ENCODE results near the gene KCNJ2.

KCNJ2 gene

GRCh38 chr17:70161519-70161918 is 7.8 kb upstream of the KCNJ2 start:
- no peak for DNase-seq

GRCh38 chr17:70165383-70165782 is 3.9 kb upstream of the KCNJ2 start:
- DNase-seq: no peak

- no peak for DNase-seq
Observed at GRCh38 chr17:70166615-70167014, 2.7 kb upstream of the KCNJ2 start.

- peak; percentile 76 for DNase-seq
Observed at GRCh38 chr17:70168044-70168976, 1.0 kb upstream of the KCNJ2 start.

GRCh38 chr17:70169709-70170597 is 621 bp downstream of the KCNJ2 start:
- DNase-seq: peak; percentile 21

- no peak for DNase-seq
Observed at GRCh38 chr17:70171159-70171558, 1.8 kb downstream of the KCNJ2 start.

- DNase-seq: no peak
Observed at GRCh38 chr17:70172449-70172848, 3.1 kb downstream of the KCNJ2 start.

- no peak for DNase-seq
Observed at GRCh38 chr17:70172923-70173322, 3.6 kb downstream of the KCNJ2 start.

- no peak for DNase-seq
Observed at GRCh38 chr17:70173681-70174080, 4.3 kb downstream of the KCNJ2 start.

- no peak for DNase-seq
Observed at GRCh38 chr17:70181376-70181775, 12.0 kb downstream of the KCNJ2 start.

- no peak for DNase-seq
Observed at GRCh38 chr17:70181866-70182265, 12.5 kb downstream of the KCNJ2 start.

GRCh38 chr17:70183508-70183907 is 14.2 kb downstream of the KCNJ2 start:
- DNase-seq: no peak

GRCh38 chr17:70184207-70184606 is 14.9 kb downstream of the KCNJ2 start:
- DNase-seq: no peak

- no peak for DNase-seq
Observed at GRCh38 chr17:70184770-70185169, 15.4 kb downstream of the KCNJ2 start.

GRCh38 chr17:70185285-70185684 is 16.0 kb downstream of the KCNJ2 start:
- no peak for DNase-seq

GRCh38 chr17:70187383-70187782 is 18.1 kb downstream of the KCNJ2 start:
- DNase-seq: no peak

GRCh38 chr17:70190959-70191805 is 21.9 kb downstream of the KCNJ2 start:
- no peak for DNase-seq

- no peak for DNase-seq
Observed at GRCh38 chr17:70195091-70195490, 25.8 kb downstream of the KCNJ2 start.

GRCh38 chr17:70201872-70202419 is 32.6 kb downstream of the KCNJ2 start:
- DNase-seq: no peak

GRCh38 chr17:70202840-70203239 is 33.5 kb downstream of the KCNJ2 start:
- no peak for DNase-seq

- DNase-seq: no peak
Observed at GRCh38 chr17:70204431-70204830, 35.1 kb downstream of the KCNJ2 start.

GRCh38 chr17:70205401-70205800 is 36.1 kb downstream of the KCNJ2 start:
- peak; percentile 51 for DNase-seq
